HepG2 (cell line): ENCODE results near the gene VRK3. TPM values are rescaled to one million over a fixed set of nuclear protein-coding genes. Genes with fewer than 3 reads are reported as not detected.

Experiments
- ATAC-seq: fragments of 200-7000 bp; cut with Tn5 transposase; 3 replicates; pipeline ENCODE4 v1.9.1; 2020; ENCODE audit warnings: mild to moderate bottlenecking, moderate library complexity
- BruUV-seq: library from RNA; stranded (reverse); fragments of 400-500 nt; replicated peaks from 2 replicates; lab custom pipeline; 2021; lab: Mats Ljungman, UMichigan
- CTCF ChIA-PET: fragments of 300-600 bp; formaldehyde crosslinking; extraction: SDS; loops from one replicate; lab custom pipeline; 2021; ENCODE audit warnings: low total read pairs, inconsistent platforms, low intra/inter-chr PET ratio; lab: Yijun Ruan, JAX
- POLR2A ChIA-PET: fragments of 350-600 bp; sonication (Branson Sonifier 250); formaldehyde crosslinking; loops from one replicate; lab custom pipeline; 2020; ENCODE audit warnings: antibody characterized with exemption, inconsistent platforms; lab: Yijun Ruan, JAX
- DNase-seq: peaks from one replicate; pipeline ENCODE4 v3.0.0-alpha.2; 2015; ENCODE audit warnings: low spot score
- FAIRE-seq: peaks from 3 replicates; lab custom pipeline; 2011; peaks lifted over from hg19 to GRCh38; lab: Jason Lieb, UNC
- H2AFZ ChIP-seq: one replicate; pipeline ENCODE4 v1.6.1; 2011; ENCODE audit warnings: low read length, inconsistent platforms
- H3K27ac ChIP-seq: fragments of 300-600 bp; 3 replicates; pipeline ENCODE4 v1.8.0; 2011; ENCODE audit warnings: mixed run types, mild to moderate bottlenecking, mixed read lengths, low read length, inconsistent platforms; ENCODE audit not compliant: insufficient read depth; ENCODE audit errors: extremely low read length
- H3K27me3 ChIP-seq, 2 experiments: fragments of 200-600 bp in 1 of 2; 2 replicates in 1 of 2; 3 replicates in 1 of 2; pipeline versions ENCODE4 v1.6.0 to v1.8.0; 2011; ENCODE audit warnings: low read length in 2 of 2, mild to moderate bottlenecking in 2 of 2, moderate library complexity in 2 of 2, inconsistent platforms in 1 of 2; ENCODE audit not compliant: insufficient read depth in 2 of 2, control insufficient read depth in 1 of 2
- H3K36me3 ChIP-seq, 2 experiments: fragments of 200-600 bp in 1 of 2; replicated peaks in 1 of 2; 2 replicates in 1 of 2; 3 replicates in 1 of 2; pipeline versions ENCODE4 v1.5.1 to v1.8.0; 2011; ENCODE audit warnings: low read length in 2 of 2, inconsistent platforms in 1 of 2; ENCODE audit not compliant: insufficient read depth in 2 of 2, control insufficient read depth in 1 of 2
- H3K4me1 ChIP-seq: 2 replicates; pipeline ENCODE4 v1.5.1; 2012; ENCODE audit warnings: low read length, inconsistent platforms; ENCODE audit not compliant: insufficient read depth
- H3K4me2 ChIP-seq: 2 replicates; pipeline ENCODE4 v1.6.0; 2011; ENCODE audit warnings: low read depth, low read length, inconsistent platforms
- H3K4me3 ChIP-seq, 3 experiments: fragments of 200-600 bp in 1 of 3; sonication (generic), shearing (Covaris generic) in 1 of 3; replicated peaks in 1 of 3; 2 replicates each; pipeline ENCODE4 v1.5.1; 2011 to 2016; ENCODE audit warnings: low read length in 3 of 3, inconsistent platforms in 2 of 3, low read depth in 2 of 3, mild to moderate bottlenecking in 2 of 3, control low read depth in 1 of 3, mixed read lengths in 1 of 3; ENCODE audit not compliant: insufficient read depth in 1 of 3
- H3K79me2 ChIP-seq: one replicate; pipeline ENCODE4 v1.6.1; 2011; ENCODE audit warnings: low read length, inconsistent platforms; ENCODE audit not compliant: insufficient read depth
- H3K9ac ChIP-seq: 2 replicates; pipeline ENCODE4 v1.6.0; 2011; ENCODE audit warnings: mild to moderate bottlenecking, low read depth, low read length, inconsistent platforms; ENCODE audit not compliant: insufficient read depth
- H3K9me3 ChIP-seq: 2 replicates; pipeline ENCODE4 v1.5.1; 2012; ENCODE audit warnings: mild to moderate bottlenecking, low read length
- H4K20me1 ChIP-seq: 2 replicates; pipeline ENCODE4 v1.6.0; 2011; ENCODE audit warnings: inconsistent platforms, mild to moderate bottlenecking, low read length, moderate library complexity; ENCODE audit not compliant: insufficient read depth
- ATF4 ChIP-seq, 2 experiments: fragments of 450-650 bp in 1 of 2; sonication (generic) in 1 of 2; formaldehyde crosslinking; IDR thresholded peaks; 2 replicates each; pipeline versions ENCODE4 v1.5.0 to v1.8.0; 2020 to 2022; ENCODE audit warnings: mild to moderate bottlenecking in 1 of 2, missing genetic modification reagents in 1 of 2
- BRD4 ChIP-seq: sonication (generic); formaldehyde crosslinking; IDR thresholded peaks from 2 replicates; pipeline ENCODE4 v1.4.0; 2020; ENCODE audit warnings: missing genetic modification reagents
- CEBPB ChIP-seq: IDR thresholded peaks from 2 replicates; pipeline ENCODE4 v1.6.1; 2011; ENCODE audit warnings: low read depth, low read length, improper control_type of control experiment, borderline replicate concordance
- CEBPG ChIP-seq: IDR thresholded peaks from 2 replicates; pipeline ENCODE4 v1.6.1; 2016
- CEBPZ ChIP-seq: IDR thresholded peaks from 2 replicates; pipeline ENCODE4 v1.6.1; 2012; ENCODE audit warnings: low read length, improper control_type of control experiment
- ETV6 ChIP-seq: sonication (generic); formaldehyde crosslinking; conservative IDR thresholded peaks from 2 replicates; pipeline ENCODE4 v1.4.0; 2020; ENCODE audit warnings: missing genetic modification reagents
- MAFK ChIP-seq, 2 experiments: IDR thresholded peaks in 1 of 2; conservative IDR thresholded peaks in 1 of 2; 2 replicates each; pipeline ENCODE4 v1.6.1; 2011; ENCODE audit warnings: improper control_type of control experiment in 2 of 2, low read length in 2 of 2
- PCBP1 ChIP-seq: fragments of 200-400 bp; formaldehyde crosslinking; IDR thresholded peaks from 2 replicates; pipeline ENCODE4 v1.6.1; 2017; ENCODE audit warnings: mild to moderate bottlenecking, low read depth, low read length, borderline replicate concordance
- RAD21 ChIP-seq: fragments of 450-650 bp; formaldehyde crosslinking; IDR thresholded peaks from 2 replicates; pipeline ENCODE4 v1.5.0; 2020; ENCODE audit warnings: mild to moderate bottlenecking
- RORA ChIP-seq: sonication (generic); formaldehyde crosslinking; IDR thresholded peaks from 2 replicates; pipeline ENCODE4 v1.5.0; 2020; ENCODE audit warnings: mild to moderate bottlenecking, missing genetic modification reagents, moderate library complexity
- SAP130 ChIP-seq: IDR thresholded peaks from 2 replicates; pipeline ENCODE4 v1.6.1; 2016; ENCODE audit warnings: low read depth
- TAF15 ChIP-seq: fragments of 200-400 bp; formaldehyde crosslinking; IDR thresholded peaks from one replicate; pipeline ENCODE4 v1.6.1; 2018; ENCODE audit warnings: mild to moderate bottlenecking, low read depth, low read length; ENCODE audit not compliant: poor library complexity, severe bottlenecking
- ZBTB14 ChIP-seq: sonication (generic); formaldehyde crosslinking; IDR thresholded peaks from 2 replicates; pipeline ENCODE4 v1.4.0; 2020; ENCODE audit warnings: missing genetic modification reagents
- ZNF205 ChIP-seq: IDR thresholded peaks from 2 replicates; pipeline ENCODE4 v1.6.1; 2018; ENCODE audit warnings: missing biosample characterization, missing genetic modification reagents
- WGBS: methylation state at CpG from one replicate; pipeline ENCODE4 v1.1.6; 2017; ENCODE audit warnings: low lambda C conversion rate; 5-methylcytosine and 5-hydroxymethylcytosine counted together
- in situ Hi-C: cut with HindIII; loops from 2 replicates; pipeline ENCODE4 v1.10.0; 2017; ENCODE audit warnings: low pct_unique_long_range_greater_than_20kb; ENCODE audit not compliant: extremely low pct_ligation_motif_present
- intact Hi-C: fragments of 100-400 bp; cut with micrococcal nuclease; formaldehyde crosslinking; loops from one replicate; pipeline ENCODE4 v1.10.0; 2022; ENCODE audit not compliant: unreplicated experiment
- polyA plus RNA-seq, 8 experiments: library from polyadenylated mRNA; depleted of rRNA in 3 of 8; stranded (reverse) in 7 of 8; unstranded in 1 of 8; fragments of >200 nt; fragmentation: Illumina TruSeq in 4 of 8; extraction: Trizol in 4 of 8; gene quantifications; 2 replicates each; pipeline versions ENCODE4 v1.2.1 to v1.2.3, GENCODE V29; 2011 to 2016; ENCODE audit warnings: low read depth in 4 of 8, missing spikeins in 1 of 8, mixed read lengths in 1 of 8; ENCODE audit not compliant: insufficient read depth in 1 of 8
- total RNA-seq, 5 experiments: library from RNA; depleted of rRNA; stranded (reverse); fragments of >200 nt; fragmentation: Illumina TruSeq; extraction: Trizol; gene quantifications; 2 replicates each; pipeline ENCODE4 v1.2.3, GENCODE V29; 2016; ENCODE audit warnings: low read depth in 1 of 5

The VRK3 gene
- total and polyA plus RNA-seq, 2 of the 13 experiments (the other 11 are each of a cell fraction or from before 2014, with no cell fraction given) = 23.8 to 28.3 TPM

- ChIA-PET CTCF (no interaction called here), POLR2A (interaction anchor here (1.3 to 2.9 kb wide), 2 partner anchors 22 to 25 kb away, joined by 4 to 17 read pairs; partner anchors contain the start of genes ATF5 and NUP62)
- intact Hi-C loops (no loop called here), in situ Hi-C loops (no loop called here)
- WGBS = 7% methylated on average over 5 of the region's 12 CpGs
- H4K20me1 ChIP-seq = no peaks in the 10 kb centered on the region
- H3K36me3 ChIP-seq = no peaks in the 10 kb centered on the region
- no TSS peak for BruUV-seq
- H3K79me2 ChIP-seq = no peaks in the 10 kb centered on the region
- DNase-seq (peak; percentile 14), FAIRE-seq (peak; percentile 34), ATAC-seq (peak; percentile 19; the same call in 1 of the 3 replicates)
- peak overlapping the region in 2 of 3 experiments; percentile 0 to 31; a peak in 1 of 6 replicates for H3K4me3 ChIP-seq
- H3K27ac ChIP-seq = no peak overlapping the region
- peaks cover 0 to 36% of the 10 kb centered on the region in 2 experiments; a peak in 3 of 5 replicates for H3K27me3 ChIP-seq
- no peaks in the 10 kb centered on the region for H3K9me3 ChIP-seq
- H3K9ac ChIP-seq = no peak overlapping the region
- H2AFZ ChIP-seq = no peak overlapping the region
- H3K4me2 ChIP-seq = peak overlapping the region; percentile 57
- peaks cover 64% of the 10 kb centered on the region for H3K4me1 ChIP-seq
- no peak for TF ChIP-seq RAD21 (CRISPR knock-in tag)
- no peak for TF ChIP-seq BRD4 (CRISPR knock-in tag)
- no peak for TF ChIP-seq ETV6 (CRISPR knock-in tag)
- no peak for TF ChIP-seq CEBPZ
- TF ChIP-seq ATF4 (CRISPR knock-in tag; IDR thresholded peaks at IDR 0.05) = peak in 1 of 2 experiments; percentile 87; a peak in 2 of 4 replicates
- TF ChIP-seq ZBTB14 (CRISPR knock-in tag) = no peak
- no peak for TF ChIP-seq RORA (CRISPR knock-in tag)
- no peak for TF ChIP-seq PCBP1
- TF ChIP-seq CEBPB = peak; percentile 90
- TF ChIP-seq CEBPG (CRISPR knock-in tag) = peak; percentile 81
- 0 out of 2 replicates have a peak, but pooled peaks have one; percentile 13 for TF ChIP-seq ZNF205 (CRISPR knock-in tag)
- no peak for TF ChIP-seq MAFK (conservative IDR thresholded peaks at IDR 0.05 in 1 of 2, IDR thresholded peaks at IDR 0.05 in 1 of 2; ENCODE audit: low read length in 2 of 2)
- no peak for TF ChIP-seq TAF15
- 0 out of 2 replicates have a peak, but pooled peaks have one; percentile 18 for TF ChIP-seq SAP130
These were observed 70.9 kb downstream of the VRK3 start for GRCh38 chr19:49954092-49954829.
